ENCODE measurements around the gene EDEM1. TPM values are rescaled to one million over a fixed set of nuclear protein-coding genes. Genes with fewer than 3 reads are reported as not detected.

The EDEM1 gene
- total RNA-seq, 2 donors from 2014 or later: 30.2 to 59.7 TPM

- ATAC-seq (ENCODE audit: insufficient number of reproducible peaks, low FRiP score, low read depth): no peak
- peaks cover 23% of the 10 kb centered on the region for H3K36me3 ChIP-seq
These were observed 11.7 kb downstream of the EDEM1 start for GRCh38 chr3:5198986-5199731.

GRCh38 chr3:5201536-5201935, 14.0 kb downstream of the EDEM1 start:
- H3K4me3 ChIP-seq: no peak overlapping the region
- H3K4me1 ChIP-seq (ENCODE audit: control insufficient read depth in 1 of 2, low read depth in 2 of 2): peaks cover 0 to 1% of the 10 kb centered on the region in 2 donors
- no peaks in the 10 kb centered on the region for H3K9me3 ChIP-seq
- H3K27ac ChIP-seq: no peak overlapping the region
- ATAC-seq (ENCODE audit: insufficient number of reproducible peaks, low FRiP score, low read depth): no peak
- H3K36me3 ChIP-seq: peaks cover 36% of the 10 kb centered on the region
- no peak for TF ChIP-seq CTCF (IDR thresholded peaks at IDR 0.05)
- DNase-seq (ENCODE audit: low spot score): no peak
- no peaks in the 10 kb centered on the region for H3K27me3 ChIP-seq (replicated peaks; ENCODE audit: insufficient read depth)

More at GRCh38 chr3:5198986-5199731, 11.7 kb downstream of the EDEM1 start:
- H3K27ac ChIP-seq: no peak overlapping the region
- H3K27me3 ChIP-seq (replicated peaks; ENCODE audit: insufficient read depth): no peaks in the 10 kb centered on the region
- no peaks in the 10 kb centered on the region for H3K9me3 ChIP-seq
- no peak overlapping the region for H3K4me3 ChIP-seq
- peaks cover 7 to 21% of the 10 kb centered on the region in 2 donors for H3K4me1 ChIP-seq (ENCODE audit: control insufficient read depth in 1 of 2, low read depth in 2 of 2)
- no peak for TF ChIP-seq CTCF (IDR thresholded peaks at IDR 0.05)
- no peak for DNase-seq (ENCODE audit: low spot score)

- DNase-seq (ENCODE audit: low spot score) (no peak), ATAC-seq (ENCODE audit: insufficient number of reproducible peaks, low FRiP score, low read depth) (no peak)
- Histone ChIP-seq H3K9me3 (no peaks in the 10 kb centered on the region), H3K36me3 (peaks cover 42% of the 10 kb centered on the region), H3K4me3 (no peak overlapping the region), H3K4me1 (ENCODE audit: control insufficient read depth in 1 of 2, low read depth in 2 of 2) (no peaks in the 10 kb centered on the region), H3K27ac (no peak overlapping the region), H3K27me3 (replicated peaks; ENCODE audit: insufficient read depth) (no peaks in the 10 kb centered on the region)
- no peak for TF ChIP-seq CTCF (IDR thresholded peaks at IDR 0.05)
These were observed 14.7 kb downstream of the EDEM1 start for GRCh38 chr3:5202222-5202621.

GRCh38 chr3:5205165-5205941, 17.8 kb downstream of the EDEM1 start:
- no peaks in the 10 kb centered on the region for H3K27me3 ChIP-seq (replicated peaks; ENCODE audit: insufficient read depth)
- DNase-seq (ENCODE audit: low spot score) (no peak), ATAC-seq (ENCODE audit: insufficient number of reproducible peaks, low FRiP score, low read depth) (no peak)
- H3K4me3 ChIP-seq: no peak overlapping the region
- H3K27ac ChIP-seq: no peak overlapping the region
- TF ChIP-seq CTCF (IDR thresholded peaks at IDR 0.05): no peak
- H3K36me3 ChIP-seq: peaks cover 66% of the 10 kb centered on the region
- no peaks in the 10 kb centered on the region for H3K4me1 ChIP-seq (ENCODE audit: control insufficient read depth in 1 of 2, low read depth in 2 of 2)
- no peaks in the 10 kb centered on the region for H3K9me3 ChIP-seq

GRCh38 chr3:5210926-5211325, 23.4 kb downstream of the EDEM1 start:
- no peaks in the 10 kb centered on the region for H3K9me3 ChIP-seq
- no peak for TF ChIP-seq CTCF (IDR thresholded peaks at IDR 0.05)
- no peaks in the 10 kb centered on the region for H3K4me1 ChIP-seq (ENCODE audit: control insufficient read depth in 1 of 2, low read depth in 2 of 2)
- peaks cover 79% of the 10 kb centered on the region for H3K36me3 ChIP-seq
- DNase-seq (ENCODE audit: low spot score) (no peak), ATAC-seq (ENCODE audit: insufficient number of reproducible peaks, low FRiP score, low read depth) (no peak)
- no peaks in the 10 kb centered on the region for H3K27me3 ChIP-seq (replicated peaks; ENCODE audit: insufficient read depth)
- no peak overlapping the region for H3K27ac ChIP-seq
- H3K4me3 ChIP-seq: no peak overlapping the region
